GM21529 (cell line): ENCODE measurements around the gene NCAPD3.

ENCODE experiments used
- ATAC-seq: cut with Tn5 transposase; IDR thresholded peaks from one replicate; pipeline ENCODE4 v1.9.1; 2021; ENCODE audit not compliant: unreplicated experiment

The NCAPD3 gene

GRCh38 chr11:134252346-134253187, 28.8 kb upstream of the NCAPD3 start:
- ATAC-seq: peak; percentile 32

- ATAC-seq: no peak
Observed at GRCh38 chr11:134250675-134251074, 26.9 kb upstream of the NCAPD3 start.

- no peak for ATAC-seq
Observed at GRCh38 chr11:134250246-134250645, 26.5 kb upstream of the NCAPD3 start.

- no peak for ATAC-seq
Observed at GRCh38 chr11:134248910-134249480, 25.2 kb upstream of the NCAPD3 start.

- ATAC-seq: no peak
Observed at GRCh38 chr11:134246678-134247077, 22.9 kb upstream of the NCAPD3 start.

- no peak for ATAC-seq
Observed at GRCh38 chr11:134246100-134246499, 22.3 kb upstream of the NCAPD3 start.

GRCh38 chr11:134245434-134245833, 21.7 kb upstream of the NCAPD3 start:
- ATAC-seq: no peak

GRCh38 chr11:134244593-134244992, 20.8 kb upstream of the NCAPD3 start:
- ATAC-seq: peak; percentile 90

GRCh38 chr11:134243913-134244312, 20.1 kb upstream of the NCAPD3 start:
- no peak for ATAC-seq

- ATAC-seq: no peak
Observed at GRCh38 chr11:134242376-134242775, 18.6 kb upstream of the NCAPD3 start.

- ATAC-seq: no peak
Observed at GRCh38 chr11:134240592-134240991, 16.8 kb upstream of the NCAPD3 start.

- ATAC-seq: no peak
Observed at GRCh38 chr11:134238956-134239355, 15.2 kb upstream of the NCAPD3 start.

- no peak for ATAC-seq
Observed at GRCh38 chr11:134237557-134237922, 13.8 kb upstream of the NCAPD3 start.

GRCh38 chr11:134236834-134237556, 13.2 kb upstream of the NCAPD3 start:
- no peak for ATAC-seq

GRCh38 chr11:134235399-134235798, 11.6 kb upstream of the NCAPD3 start:
- no peak for ATAC-seq

GRCh38 chr11:134233729-134234179, 10.0 kb upstream of the NCAPD3 start:
- no peak for ATAC-seq

GRCh38 chr11:134231958-134232659, 8.3 kb upstream of the NCAPD3 start:
- ATAC-seq: no peak

GRCh38 chr11:134230339-134230738, 6.6 kb upstream of the NCAPD3 start:
- ATAC-seq: no peak

GRCh38 chr11:134229126-134229790, 5.5 kb upstream of the NCAPD3 start:
- ATAC-seq: no peak

GRCh38 chr11:134228625-134229024, 4.9 kb upstream of the NCAPD3 start:
- ATAC-seq: peak; percentile 57
